ENCODE results near the gene METTL4.

GRCh38 chr18:2504642-2505041 is 66.7 kb downstream of the METTL4 start:
- TF ChIP-seq CTCF (IDR thresholded peaks at IDR 0.05; ENCODE audit: extremely low read depth in 1 of 2, insufficient read depth in 1 of 2, low read depth in 1 of 2, low read length in 2 of 2) (no peak), EZH2 (IDR thresholded peaks at IDR 0.05; ENCODE audit: borderline replicate concordance, low read depth, low read length, severe bottlenecking) (no peak), POLR2A (IDR thresholded peaks at IDR 0.05; ENCODE audit: low read depth, low read length) (no peak), POLR2AphosphoS5 (IDR thresholded peaks at IDR 0.05; ENCODE audit: insufficient read depth, low read depth, low read length) (no peak), GATA2 (IDR thresholded peaks at IDR 0.05; ENCODE audit: insufficient read depth, insufficient read length, low read depth, low read length) (no peak), JUN (IDR thresholded peaks at IDR 0.05; ENCODE audit: borderline replicate concordance, insufficient read depth, insufficient read length, low read depth) (no peak), MYC (IDR thresholded peaks at IDR 0.05; ENCODE audit: low read depth, low read length) (no peak)

All from endothelial cell of umbilical vein (primary cell).